GM12865 (cell line): Measurements from ENCODE around the gene NLRC4.
A peak's percentile ranks its signal among the peaks of the same experiment; 100 is the strongest.

Source experiments
- DNase-seq: peaks from one replicate; pipeline ENCODE4 v3.0.0; 2010; ENCODE audit warnings: low read depth
- H3K4me3 ChIP-seq: 2 replicates; pipeline ENCODE4 v1.5.1; 2011; ENCODE audit warnings: mild to moderate bottlenecking, low read depth, low read length, control low read depth
- TF ChIP-seq, protein P1 (sequence below): IDR thresholded peaks from 2 replicates; pipeline ENCODE4 v1.5.1; 2011; ENCODE audit warnings: low read length, control low read depth, low read depth, inconsistent platforms; ENCODE audit not compliant: insufficient read depth; ENCODE audit errors: missing control alignments

The NLRC4 gene

DNA sequence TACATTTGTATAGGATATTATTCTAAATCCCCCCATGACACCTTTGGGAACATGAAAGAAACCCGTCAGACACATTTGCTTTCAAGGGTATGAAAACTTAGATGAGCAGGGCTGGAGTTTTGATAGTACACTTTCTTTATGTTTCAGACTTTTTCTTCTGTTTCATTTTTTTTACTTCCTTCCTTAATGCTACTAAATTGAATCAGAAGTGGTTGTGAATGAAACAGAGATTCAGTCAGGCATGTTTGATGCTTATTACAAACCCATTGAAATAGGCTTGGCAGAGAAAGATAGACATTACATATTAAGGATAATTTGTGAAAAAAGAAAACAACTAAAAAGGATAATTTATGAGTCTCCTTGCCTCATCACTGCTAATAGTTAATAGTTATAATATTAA is 72.3 kb downstream of the NLRC4 start:
- DNase-seq = peak; percentile 32

DNA sequence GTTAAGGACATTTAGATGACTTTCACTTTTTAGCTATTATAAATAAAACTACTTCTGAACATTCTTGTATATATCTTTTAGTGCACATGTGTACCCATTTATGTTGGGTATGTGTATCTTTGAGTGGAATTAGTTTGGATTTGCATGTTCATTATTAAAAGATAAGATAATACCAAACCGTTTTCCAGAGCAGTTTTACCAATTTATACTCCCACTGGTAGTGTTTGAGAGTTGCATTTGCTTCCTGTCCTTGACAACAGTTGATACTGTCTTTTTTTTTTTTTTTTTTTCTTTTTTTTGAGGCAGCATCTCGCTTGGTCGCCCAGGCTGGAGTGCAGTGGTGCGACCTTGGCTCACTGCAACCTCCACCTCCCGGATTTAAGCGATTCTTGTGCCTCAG is 75.7 kb downstream of the NLRC4 start:
- no peak overlapping the region for H3K4me3 ChIP-seq
- DNase-seq = no peak
- TF ChIP-seq, protein P1, sequence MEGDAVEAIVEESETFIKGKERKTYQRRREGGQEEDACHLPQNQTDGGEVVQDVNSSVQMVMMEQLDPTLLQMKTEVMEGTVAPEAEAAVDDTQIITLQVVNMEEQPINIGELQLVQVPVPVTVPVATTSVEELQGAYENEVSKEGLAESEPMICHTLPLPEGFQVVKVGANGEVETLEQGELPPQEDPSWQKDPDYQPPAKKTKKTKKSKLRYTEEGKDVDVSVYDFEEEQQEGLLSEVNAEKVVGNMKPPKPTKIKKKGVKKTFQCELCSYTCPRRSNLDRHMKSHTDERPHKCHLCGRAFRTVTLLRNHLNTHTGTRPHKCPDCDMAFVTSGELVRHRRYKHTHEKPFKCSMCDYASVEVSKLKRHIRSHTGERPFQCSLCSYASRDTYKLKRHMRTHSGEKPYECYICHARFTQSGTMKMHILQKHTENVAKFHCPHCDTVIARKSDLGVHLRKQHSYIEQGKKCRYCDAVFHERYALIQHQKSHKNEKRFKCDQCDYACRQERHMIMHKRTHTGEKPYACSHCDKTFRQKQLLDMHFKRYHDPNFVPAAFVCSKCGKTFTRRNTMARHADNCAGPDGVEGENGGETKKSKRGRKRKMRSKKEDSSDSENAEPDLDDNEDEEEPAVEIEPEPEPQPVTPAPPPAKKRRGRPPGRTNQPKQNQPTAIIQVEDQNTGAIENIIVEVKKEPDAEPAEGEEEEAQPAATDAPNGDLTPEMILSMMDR = no peak

More for the DNA sequence above, 72.3 kb downstream of the NLRC4 start:
- TF ChIP-seq, protein P1 = no peak
- no peak overlapping the region for H3K4me3 ChIP-seq

DNA sequence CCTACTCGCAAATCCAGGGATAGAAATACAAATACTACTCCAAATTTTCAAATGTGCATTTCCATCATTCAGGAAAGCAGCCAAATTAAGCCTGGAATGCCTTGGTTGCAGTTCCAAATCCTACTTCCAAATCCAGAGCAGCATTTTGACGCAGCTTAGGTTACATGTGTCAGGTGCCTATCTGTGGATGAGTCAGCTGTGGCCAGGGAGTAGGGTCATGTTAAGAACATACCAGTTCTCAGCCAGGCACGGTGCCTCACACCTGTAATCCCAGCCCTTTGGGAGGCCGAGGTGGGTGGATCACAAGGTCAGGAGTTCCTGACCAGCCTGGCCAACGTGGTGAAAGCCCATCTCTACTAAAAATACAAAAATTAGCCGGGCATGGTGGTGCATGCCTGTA is 82.0 kb downstream of the NLRC4 start:
- no peak for DNase-seq

More for the DNA sequence above, 82.0 kb downstream of the NLRC4 start:
- TF ChIP-seq, protein P1 = no peak
- no peak overlapping the region for H3K4me3 ChIP-seq
